Measurements from ENCODE around the gene ATL1. TPM values are rescaled to one million over a fixed set of nuclear protein-coding genes. Genes with fewer than 3 reads are reported as not detected.

ATL1 gene
- total RNA-seq, 1 experiment from 2014 or later, result 1.5 TPM

GRCh38 chr14:50620341-50620740, 60.4 kb downstream of the ATL1 start:
- intact Hi-C loops (cut with micrococcal nuclease; ENCODE audit: unreplicated experiment), result no loop called here
- H3K4me3 ChIP-seq (ENCODE audit: low read depth in 2 of 2, low read length in 2 of 2), result no peak overlapping the region
- H3K27me3 ChIP-seq (ENCODE audit: control insufficient read depth, insufficient read depth, low read length), result no peaks in the 10 kb centered on the region
- no peaks in the 10 kb centered on the region for H3K9me3 ChIP-seq (ENCODE audit: control insufficient read depth, insufficient read depth, low read depth, low read length)
- ATAC-seq (no peak), DNase-seq (ENCODE audit: low read depth, low spot score) (no peak)
- no TSS peak for BruUV-seq (replicated peaks)
- H3K4me1 ChIP-seq (ENCODE audit: control insufficient read depth, insufficient read depth, low read length), result no peaks in the 10 kb centered on the region
- ChIA-PET POLR2A (no interaction called here), CTCF (interaction anchor here (0.6 kb wide), 1 partner anchor 76 kb away, joined by 3 read pairs; no protein-coding TSS in a partner anchor)
- TF ChIP-seq SIN3A (IDR thresholded peaks at IDR 0.05; ENCODE audit: borderline replicate concordance, insufficient read depth, low read depth, low read length) (no peak), REST (IDR thresholded peaks at IDR 0.05; ENCODE audit: insufficient read depth in 1 of 2, low read depth in 2 of 2, low read length in 1 of 2) (no peak), CTCF (IDR thresholded peaks at IDR 0.05) (no peak), POLR2AphosphoS5 (IDR thresholded peaks at IDR 0.05; ENCODE audit: low read depth, low read length) (no peak), TCF7L2 (IDR thresholded peaks at IDR 0.05; ENCODE audit: low read depth, low read length) (no peak)
- H3K36me3 ChIP-seq (ENCODE audit: control insufficient read depth, insufficient read depth, low read length), result no peaks in the 10 kb centered on the region
- in situ Hi-C loops (cut with HindIII; ENCODE audit: low pct_unique_long_range_greater_than_20kb, low sequenced_read_pairs), result no loop called here
- H3K27ac ChIP-seq (ENCODE audit: low read length), result no peak overlapping the region

- no peak overlapping the region for H3K4me3 ChIP-seq (ENCODE audit: low read depth in 2 of 2, low read length in 2 of 2)
- ATAC-seq, result no peak
- no peak overlapping the region for H3K27ac ChIP-seq (ENCODE audit: low read length)
- POLR2A ChIA-PET, result no interaction called here
- intact Hi-C loops (cut with micrococcal nuclease; ENCODE audit: unreplicated experiment) (no loop called here), in situ Hi-C loops (cut with HindIII; ENCODE audit: low pct_unique_long_range_greater_than_20kb, low sequenced_read_pairs) (no loop called here)
- no peaks in the 10 kb centered on the region for H3K4me1 ChIP-seq (ENCODE audit: control insufficient read depth, insufficient read depth, low read length)
- no peak for DNase-seq (ENCODE audit: low read depth, low spot score)
- no peaks in the 10 kb centered on the region for H3K9me3 ChIP-seq (ENCODE audit: control insufficient read depth, insufficient read depth, low read depth, low read length)
- BruUV-seq (replicated peaks), result no TSS peak
- CTCF ChIA-PET, result no interaction called here
- TF ChIP-seq SIN3A (IDR thresholded peaks at IDR 0.05; ENCODE audit: borderline replicate concordance, insufficient read depth, low read depth, low read length) (no peak), CTCF (IDR thresholded peaks at IDR 0.05) (no peak), POLR2AphosphoS5 (IDR thresholded peaks at IDR 0.05; ENCODE audit: low read depth, low read length) (no peak), REST (IDR thresholded peaks at IDR 0.05; ENCODE audit: insufficient read depth in 1 of 2, low read depth in 2 of 2, low read length in 1 of 2) (no peak), TCF7L2 (IDR thresholded peaks at IDR 0.05; ENCODE audit: low read depth, low read length) (no peak)
- no peaks in the 10 kb centered on the region for H3K36me3 ChIP-seq (ENCODE audit: control insufficient read depth, insufficient read depth, low read length)
- H3K27me3 ChIP-seq (ENCODE audit: control insufficient read depth, insufficient read depth, low read length), result no peaks in the 10 kb centered on the region
These were observed 63.0 kb downstream of the ATL1 start for GRCh38 chr14:50622978-50623377.

Data from Panc1 (cell line).